ENCODE data around the gene C3orf33.

- TF ChIP-seq, protein P1, sequence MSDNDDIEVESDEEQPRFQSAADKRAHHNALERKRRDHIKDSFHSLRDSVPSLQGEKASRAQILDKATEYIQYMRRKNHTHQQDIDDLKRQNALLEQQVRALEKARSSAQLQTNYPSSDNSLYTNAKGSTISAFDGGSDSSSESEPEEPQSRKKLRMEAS (IDR thresholded peaks at IDR 0.05; ENCODE audit: low read depth, low read length): no peak
- TF ChIP-seq, protein P2, sequence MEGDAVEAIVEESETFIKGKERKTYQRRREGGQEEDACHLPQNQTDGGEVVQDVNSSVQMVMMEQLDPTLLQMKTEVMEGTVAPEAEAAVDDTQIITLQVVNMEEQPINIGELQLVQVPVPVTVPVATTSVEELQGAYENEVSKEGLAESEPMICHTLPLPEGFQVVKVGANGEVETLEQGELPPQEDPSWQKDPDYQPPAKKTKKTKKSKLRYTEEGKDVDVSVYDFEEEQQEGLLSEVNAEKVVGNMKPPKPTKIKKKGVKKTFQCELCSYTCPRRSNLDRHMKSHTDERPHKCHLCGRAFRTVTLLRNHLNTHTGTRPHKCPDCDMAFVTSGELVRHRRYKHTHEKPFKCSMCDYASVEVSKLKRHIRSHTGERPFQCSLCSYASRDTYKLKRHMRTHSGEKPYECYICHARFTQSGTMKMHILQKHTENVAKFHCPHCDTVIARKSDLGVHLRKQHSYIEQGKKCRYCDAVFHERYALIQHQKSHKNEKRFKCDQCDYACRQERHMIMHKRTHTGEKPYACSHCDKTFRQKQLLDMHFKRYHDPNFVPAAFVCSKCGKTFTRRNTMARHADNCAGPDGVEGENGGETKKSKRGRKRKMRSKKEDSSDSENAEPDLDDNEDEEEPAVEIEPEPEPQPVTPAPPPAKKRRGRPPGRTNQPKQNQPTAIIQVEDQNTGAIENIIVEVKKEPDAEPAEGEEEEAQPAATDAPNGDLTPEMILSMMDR (IDR thresholded peaks at IDR 0.05; ENCODE audit: low read depth, low read length): no peak
- no peak for TF ChIP-seq POLR2A (IDR thresholded peaks at IDR 0.05; ENCODE audit: extremely low read depth, insufficient read length)
Observed at GRCh38 chr3:155790272-155790925, 15.7 kb downstream of the C3orf33 start.
